ENCODE measurements around the gene RPL27A. TPM values are rescaled to one million over a fixed set of nuclear protein-coding genes. Genes with fewer than 3 reads are reported as not detected.

RPL27A gene
- 100 to 1,000 TPM; 187 to 394 (median 327) TPM for total RNA-seq
- long read RNA-seq, full-length matches to known transcripts: 224 of 231 reads
- long read RNA-seq, partial matches to known transcripts: 3 of 231 reads
- long read RNA-seq, other reads (novel, unspliced or antisense): 4 of 231 reads

DNA sequence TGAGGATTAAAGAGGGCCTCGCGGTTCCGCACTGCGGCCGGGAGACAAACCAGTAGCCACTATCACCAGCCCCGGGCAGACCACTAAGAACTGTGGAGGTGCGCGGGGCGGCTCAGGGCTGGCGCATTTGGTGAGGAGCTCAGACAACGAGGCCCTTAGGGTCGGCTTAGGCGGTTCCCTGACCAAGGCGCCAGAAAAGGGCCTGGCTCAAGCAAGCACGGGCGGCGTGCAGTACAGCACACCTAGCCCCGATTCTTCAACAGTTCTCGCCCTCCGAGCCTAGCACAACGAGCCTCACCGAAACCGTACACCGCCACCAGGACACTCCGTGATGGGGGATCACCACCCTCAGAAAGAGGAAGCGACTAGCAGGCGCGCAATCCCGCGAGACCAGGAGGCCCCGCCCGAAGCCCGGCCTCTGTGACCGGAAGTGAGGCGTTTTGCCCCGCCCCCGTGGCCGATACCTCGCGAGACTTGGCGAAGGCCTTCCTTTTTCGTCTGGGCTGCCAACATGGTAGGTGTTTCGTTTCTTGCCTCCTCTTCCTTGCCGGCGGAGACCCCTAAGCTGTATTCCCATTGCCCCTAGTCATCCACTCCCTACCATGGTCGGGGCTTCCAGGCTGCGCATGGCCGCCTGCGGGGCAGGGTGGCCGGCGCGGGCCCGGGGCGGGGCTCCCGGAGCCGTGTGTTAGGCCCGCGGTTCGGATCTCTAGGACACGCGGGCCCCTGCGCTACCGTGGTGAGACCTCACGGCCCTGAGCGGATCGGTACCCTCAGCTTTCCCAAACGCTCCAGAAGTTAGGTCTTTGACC, at the start of gene RPL27A, which contains the start of gene TRIM66:
Gene RPL27A, plus strand, starts transcription at position 490 of the 812 bp plus-strand sequence. Its CDS starts 22 bp downstream, at position 512.
Gene TRIM66, minus strand, starts transcription at position 363 of the 812 bp plus-strand sequence. CDS start 10,391 bp downstream, outside the sequence.
- DNase-seq: peak; percentile 99
- WGBS (ENCODE audit: insufficient coverage, low coverage, low lambda C conversion rate, missing lambda C conversion rate): 1% methylated on average over 24 of the region's 67 CpGs
- peaks cover 0 to 23% (median 11%) of the 10 kb centered on the region in 4 donors for H3K4me1 ChIP-seq

DNA sequence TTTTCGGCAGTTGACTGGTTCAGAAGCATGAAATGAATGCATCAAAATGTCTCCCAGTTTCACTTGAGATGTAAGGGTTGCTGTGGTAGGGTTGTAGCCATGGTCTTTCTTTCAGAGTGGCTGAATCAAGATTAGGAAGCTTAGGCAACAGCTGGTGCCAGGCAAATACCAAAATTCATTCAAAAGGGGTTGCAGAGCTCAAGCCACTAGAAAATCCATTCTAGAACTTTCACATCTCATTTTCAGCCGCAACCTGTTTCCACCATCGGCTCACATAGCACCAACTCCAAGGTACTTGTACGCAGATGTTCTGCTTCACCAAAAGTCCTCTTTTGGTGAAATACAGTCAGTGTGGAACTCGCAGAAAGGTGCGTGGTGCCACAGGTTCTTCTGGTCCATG, 48.1 kb upstream of the RPL27A start:
- DNase-seq (no peak), ATAC-seq (no peak)
- Histone ChIP-seq H3K27ac (no peak overlapping the region), H3K4me3 (no peak overlapping the region), H3K27me3 (no peaks in the 10 kb centered on the region), H3K36me3 (peaks cover 0 to 19% (median 7%) of the 10 kb centered on the region in 4 donors), H3K9me3 (peaks cover 0 to 3% (median 0%) of the 10 kb centered on the region in 4 donors), H3K4me1 (peaks cover 0 to 7% (median 0%) of the 10 kb centered on the region in 4 donors)
- intact Hi-C loops (cut with DNase I): no loop called here
- 100% methylated on average over 3 of the region's 6 CpGs for WGBS (ENCODE audit: insufficient coverage, low coverage, low lambda C conversion rate, missing lambda C conversion rate)
- TF ChIP-seq, protein P1, sequence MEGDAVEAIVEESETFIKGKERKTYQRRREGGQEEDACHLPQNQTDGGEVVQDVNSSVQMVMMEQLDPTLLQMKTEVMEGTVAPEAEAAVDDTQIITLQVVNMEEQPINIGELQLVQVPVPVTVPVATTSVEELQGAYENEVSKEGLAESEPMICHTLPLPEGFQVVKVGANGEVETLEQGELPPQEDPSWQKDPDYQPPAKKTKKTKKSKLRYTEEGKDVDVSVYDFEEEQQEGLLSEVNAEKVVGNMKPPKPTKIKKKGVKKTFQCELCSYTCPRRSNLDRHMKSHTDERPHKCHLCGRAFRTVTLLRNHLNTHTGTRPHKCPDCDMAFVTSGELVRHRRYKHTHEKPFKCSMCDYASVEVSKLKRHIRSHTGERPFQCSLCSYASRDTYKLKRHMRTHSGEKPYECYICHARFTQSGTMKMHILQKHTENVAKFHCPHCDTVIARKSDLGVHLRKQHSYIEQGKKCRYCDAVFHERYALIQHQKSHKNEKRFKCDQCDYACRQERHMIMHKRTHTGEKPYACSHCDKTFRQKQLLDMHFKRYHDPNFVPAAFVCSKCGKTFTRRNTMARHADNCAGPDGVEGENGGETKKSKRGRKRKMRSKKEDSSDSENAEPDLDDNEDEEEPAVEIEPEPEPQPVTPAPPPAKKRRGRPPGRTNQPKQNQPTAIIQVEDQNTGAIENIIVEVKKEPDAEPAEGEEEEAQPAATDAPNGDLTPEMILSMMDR (IDR thresholded peaks at IDR 0.05): no peak
- TF ChIP-seq POLR2A (IDR thresholded peaks at IDR 0.05): no peak

More for the DNA sequence above, at the start of gene RPL27A, which contains the start of gene TRIM66:
- Histone ChIP-seq H3K4me3 (peak within 1 kb of the TSS; percentile 93 to 96 (median 93)), H3K27ac (peak within 1 kb of the TSS; percentile 85 to 96 (median 92)), H3K9me3 (no peaks in the 10 kb centered on the region), H3K27me3 (no peaks in the 10 kb centered on the region), H3K36me3 (peaks cover 0 to 36% (median 14%) of the 10 kb centered on the region in 4 donors)
- intact Hi-C loops (cut with DNase I): loop anchor here (5.0 to 10.0 kb wide), 2 partner anchors 132 to 280 kb away; partner anchors contain the start of gene TMEM9B (in 1 of the 2)
- TF ChIP-seq, protein P1 (IDR thresholded peaks at IDR 0.05): peak in 1 of 4 donors; percentile 22
- TF ChIP-seq POLR2A (IDR thresholded peaks at IDR 0.05): peak; percentile 96
- peak; percentile 97 to 99 (median 98) for ATAC-seq

- peaks cover 0 to 3% (median 0%) of the 10 kb centered on the region in 4 donors for H3K4me1 ChIP-seq
- DNase-seq: no peak
- ATAC-seq: no peak
- H3K27ac ChIP-seq: no peak overlapping the region
- H3K27me3 ChIP-seq: no peaks in the 10 kb centered on the region
- H3K9me3 ChIP-seq: peaks cover 0 to 3% (median 0%) of the 10 kb centered on the region in 4 donors
- H3K36me3 ChIP-seq: peaks cover 0 to 23% (median 11%) of the 10 kb centered on the region in 4 donors
- TF ChIP-seq, protein P1 (IDR thresholded peaks at IDR 0.05): no peak
- TF ChIP-seq POLR2A (IDR thresholded peaks at IDR 0.05): no peak
- no peak overlapping the region for H3K4me3 ChIP-seq
- WGBS (ENCODE audit: insufficient coverage, low coverage, low lambda C conversion rate, missing lambda C conversion rate): 61% methylated on average over 2 of the region's 2 CpGs
- intact Hi-C loops (cut with DNase I): no loop called here
Observed at GRCh38 chr11:8636127-8636526, 46.5 kb upstream of the RPL27A start.

- DNase-seq (no peak), ATAC-seq (no peak)
- Histone ChIP-seq H3K27ac (no peak overlapping the region), H3K4me3 (no peak overlapping the region), H3K36me3 (peaks cover 0 to 33% (median 14%) of the 10 kb centered on the region in 4 donors), H3K4me1 (no peaks in the 10 kb centered on the region), H3K27me3 (no peaks in the 10 kb centered on the region), H3K9me3 (peaks cover 0 to 3% (median 0%) of the 10 kb centered on the region in 4 donors)
- intact Hi-C loops (cut with DNase I): no loop called here
- TF ChIP-seq POLR2A (IDR thresholded peaks at IDR 0.05): no peak
- TF ChIP-seq, protein P1 (IDR thresholded peaks at IDR 0.05): no peak
- WGBS (ENCODE audit: insufficient coverage, low coverage, low lambda C conversion rate, missing lambda C conversion rate): 92% methylated on average over 4 of the region's 5 CpGs
Observed at GRCh38 chr11:8638300-8638699, 44.3 kb upstream of the RPL27A start.
